Fibroblast of lung (primary cell): ENCODE data around the gene TMEM120B. TPM values are rescaled to one million over a fixed set of nuclear protein-coding genes. Genes with fewer than 3 reads are reported as not detected.

Experiments
- DNase-seq, 2 donors: peaks; one replicate each; pipeline versions ENCODE4 v3.0.0 to v3.0.0-alpha.2; 2010; ENCODE audit warnings: low read depth in 2 of 2
- H2AFZ ChIP-seq: 2 replicates; pipeline ENCODE4 v1.5.1; 2012; ENCODE audit warnings: low read length, control low read depth, inconsistent platforms
- H3K27ac ChIP-seq: 2 replicates; pipeline ENCODE4 v1.5.1; 2011; ENCODE audit warnings: low read length, control low read depth; ENCODE audit not compliant: insufficient read depth
- H3K27me3 ChIP-seq: 2 replicates; pipeline ENCODE4 v1.5.1; 2011; ENCODE audit warnings: mild to moderate bottlenecking, low read length; ENCODE audit not compliant: control insufficient read depth, insufficient read depth
- H3K36me3 ChIP-seq: 2 replicates; pipeline ENCODE4 v1.5.1; 2011; ENCODE audit warnings: low read length; ENCODE audit not compliant: control insufficient read depth, insufficient read depth
- H3K4me1 ChIP-seq: 2 replicates; pipeline ENCODE4 v1.5.1; 2011; ENCODE audit warnings: low read length; ENCODE audit not compliant: control insufficient read depth, insufficient read depth; ENCODE audit errors: extremely low read depth
- H3K4me2 ChIP-seq: 2 replicates; pipeline ENCODE4 v1.5.1; 2011; ENCODE audit warnings: low read length, control low read depth; ENCODE audit not compliant: insufficient read depth; ENCODE audit errors: extremely low read depth
- H3K4me3 ChIP-seq, 4 experiments: fragments of 200-600 bp in 1 of 4; sonication (generic) in 1 of 4; replicated peaks in 1 of 4; 2 replicates each; pipeline ENCODE4 v1.5.1; 2011 to 2016; ENCODE audit warnings: low read length in 4 of 4, low read depth in 3 of 4, mild to moderate bottlenecking in 3 of 4, control low read depth in 2 of 4, inconsistent platforms in 1 of 4, mixed read lengths in 1 of 4; ENCODE audit not compliant: insufficient read depth in 1 of 4; ENCODE audit errors: control extremely low read depth in 1 of 4
- H3K79me2 ChIP-seq: 2 replicates; pipeline ENCODE4 v1.5.1; 2012; ENCODE audit warnings: mild to moderate bottlenecking, low read length, inconsistent platforms; ENCODE audit not compliant: control insufficient read depth, insufficient read depth
- H3K9ac ChIP-seq: 2 replicates; pipeline ENCODE4 v1.5.1; 2011; ENCODE audit warnings: mild to moderate bottlenecking, low read length, control low read depth; ENCODE audit not compliant: insufficient read depth
- H3K9me3 ChIP-seq: 2 replicates; pipeline ENCODE4 v1.5.1; 2012; ENCODE audit warnings: low read depth, low read length; ENCODE audit not compliant: control insufficient read depth, insufficient read depth
- H4K20me1 ChIP-seq: 2 replicates; pipeline ENCODE4 v1.5.1; 2011; ENCODE audit warnings: low read length; ENCODE audit not compliant: control insufficient read depth, insufficient read depth; ENCODE audit errors: extremely low read depth
- EZH2 ChIP-seq: IDR thresholded peaks from 2 replicates; pipeline ENCODE4 v1.5.1; 2012; ENCODE audit warnings: low read length, control low read depth, mild to moderate bottlenecking; ENCODE audit errors: missing control alignments
- polyA plus RNA-seq, 2 donors: library from polyadenylated mRNA; depleted of rRNA in 1 of 2; stranded (reverse) in 1 of 2; unstranded in 1 of 2; fragments of >200 nt; gene quantifications; 2 replicates each; pipeline ENCODE4 v1.2.1, GENCODE V29; 2011 to 2012; ENCODE audit warnings: missing spikeins in 1 of 2
- total RNA-seq: library from RNA; depleted of rRNA; stranded (reverse); fragments of >200 nt; gene quantifications from 2 replicates; pipeline ENCODE4 v1.2.1, GENCODE V29; 2014
- TF ChIP-seq, protein P1 (sequence below), 2 donors: IDR thresholded peaks in 1 of 2; conservative IDR thresholded peaks in 1 of 2; 1 replicate in 1 of 2; 2 replicates in 1 of 2; pipeline ENCODE4 v1.5.1; 2011 to 2012; ENCODE audit warnings: low read length in 2 of 2, control low read depth in 1 of 2, inconsistent platforms in 1 of 2, low read depth in 1 of 2, mild to moderate bottlenecking in 1 of 2

The TMEM120B gene
- total and polyA plus RNA-seq, 2 donors (not counting 1 experiment from before 2014, with no cell fraction given), result 8.6 TPM

DNA sequence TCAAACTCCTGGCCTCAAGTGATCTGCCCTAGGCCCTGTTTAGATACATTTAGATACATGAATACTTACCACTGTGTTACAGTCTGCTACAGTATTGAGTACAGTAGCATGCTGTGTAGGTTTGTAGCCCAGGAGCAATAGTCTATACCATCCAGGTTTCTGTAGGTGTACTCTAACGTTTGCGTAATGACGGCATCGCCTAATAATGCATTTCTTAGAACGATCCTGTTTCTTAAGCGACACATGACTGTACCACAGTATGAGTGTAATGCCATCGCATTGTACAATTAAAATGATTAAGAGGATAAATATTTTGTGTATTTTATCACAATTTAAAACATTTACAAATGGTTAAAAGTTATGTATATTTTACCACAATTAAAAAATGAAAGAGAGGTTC is 18.9 kb downstream of the TMEM120B start:
- TF ChIP-seq, protein P1, sequence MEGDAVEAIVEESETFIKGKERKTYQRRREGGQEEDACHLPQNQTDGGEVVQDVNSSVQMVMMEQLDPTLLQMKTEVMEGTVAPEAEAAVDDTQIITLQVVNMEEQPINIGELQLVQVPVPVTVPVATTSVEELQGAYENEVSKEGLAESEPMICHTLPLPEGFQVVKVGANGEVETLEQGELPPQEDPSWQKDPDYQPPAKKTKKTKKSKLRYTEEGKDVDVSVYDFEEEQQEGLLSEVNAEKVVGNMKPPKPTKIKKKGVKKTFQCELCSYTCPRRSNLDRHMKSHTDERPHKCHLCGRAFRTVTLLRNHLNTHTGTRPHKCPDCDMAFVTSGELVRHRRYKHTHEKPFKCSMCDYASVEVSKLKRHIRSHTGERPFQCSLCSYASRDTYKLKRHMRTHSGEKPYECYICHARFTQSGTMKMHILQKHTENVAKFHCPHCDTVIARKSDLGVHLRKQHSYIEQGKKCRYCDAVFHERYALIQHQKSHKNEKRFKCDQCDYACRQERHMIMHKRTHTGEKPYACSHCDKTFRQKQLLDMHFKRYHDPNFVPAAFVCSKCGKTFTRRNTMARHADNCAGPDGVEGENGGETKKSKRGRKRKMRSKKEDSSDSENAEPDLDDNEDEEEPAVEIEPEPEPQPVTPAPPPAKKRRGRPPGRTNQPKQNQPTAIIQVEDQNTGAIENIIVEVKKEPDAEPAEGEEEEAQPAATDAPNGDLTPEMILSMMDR (conservative IDR thresholded peaks at IDR 0.05 in 1 of 2, IDR thresholded peaks at IDR 0.05 in 1 of 2; ENCODE audit: low read depth in 1 of 2, low read length in 2 of 2), result no peak
- TF ChIP-seq EZH2, result no peak
- H3K27ac ChIP-seq, result no peak overlapping the region
- H2AFZ ChIP-seq, result no peak overlapping the region
- DNase-seq, result no peak
- no peaks in the 10 kb centered on the region for H3K27me3 ChIP-seq
- H3K9ac ChIP-seq, result no peak overlapping the region
- H4K20me1 ChIP-seq, result no peaks in the 10 kb centered on the region
- H3K4me3 ChIP-seq, result no peak overlapping the region
- H3K9me3 ChIP-seq, result no peaks in the 10 kb centered on the region
- H3K79me2 ChIP-seq, result no peaks in the 10 kb centered on the region
- no peak overlapping the region for H3K4me2 ChIP-seq
- H3K4me1 ChIP-seq, result no peaks in the 10 kb centered on the region
- no peaks in the 10 kb centered on the region for H3K36me3 ChIP-seq

DNA sequence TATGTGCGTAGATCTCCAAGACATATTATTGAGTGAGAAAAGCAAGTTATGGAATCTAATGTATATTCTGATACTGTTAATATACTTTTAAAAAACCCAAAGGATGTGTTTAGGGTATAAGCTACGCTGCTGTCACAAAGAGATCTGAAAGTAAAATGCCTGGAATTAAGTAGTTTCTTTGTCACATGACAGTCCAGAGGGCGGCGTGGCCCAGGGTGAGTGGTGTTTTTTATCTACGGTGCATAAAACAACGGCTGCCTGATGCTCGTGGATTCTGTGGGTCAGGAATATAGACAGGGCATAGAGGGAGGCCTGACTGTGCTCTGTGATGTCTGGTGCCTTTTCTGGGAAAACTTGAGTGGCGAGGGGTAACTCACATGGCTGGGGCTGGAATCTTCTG is 21.3 kb downstream of the TMEM120B start:
- Histone ChIP-seq H3K4me3 (no peak overlapping the region), H3K9ac (no peak overlapping the region), H3K27me3 (no peaks in the 10 kb centered on the region), H2AFZ (no peak overlapping the region), H4K20me1 (no peaks in the 10 kb centered on the region), H3K4me1 (no peaks in the 10 kb centered on the region), H3K27ac (no peak overlapping the region), H3K79me2 (no peaks in the 10 kb centered on the region), H3K4me2 (no peak overlapping the region), H3K9me3 (no peaks in the 10 kb centered on the region), H3K36me3 (no peaks in the 10 kb centered on the region)
- TF ChIP-seq, protein P1 (conservative IDR thresholded peaks at IDR 0.05 in 1 of 2, IDR thresholded peaks at IDR 0.05 in 1 of 2; ENCODE audit: low read depth in 1 of 2, low read length in 2 of 2), result no peak
- TF ChIP-seq EZH2, result no peak
- DNase-seq, result no peak

DNA sequence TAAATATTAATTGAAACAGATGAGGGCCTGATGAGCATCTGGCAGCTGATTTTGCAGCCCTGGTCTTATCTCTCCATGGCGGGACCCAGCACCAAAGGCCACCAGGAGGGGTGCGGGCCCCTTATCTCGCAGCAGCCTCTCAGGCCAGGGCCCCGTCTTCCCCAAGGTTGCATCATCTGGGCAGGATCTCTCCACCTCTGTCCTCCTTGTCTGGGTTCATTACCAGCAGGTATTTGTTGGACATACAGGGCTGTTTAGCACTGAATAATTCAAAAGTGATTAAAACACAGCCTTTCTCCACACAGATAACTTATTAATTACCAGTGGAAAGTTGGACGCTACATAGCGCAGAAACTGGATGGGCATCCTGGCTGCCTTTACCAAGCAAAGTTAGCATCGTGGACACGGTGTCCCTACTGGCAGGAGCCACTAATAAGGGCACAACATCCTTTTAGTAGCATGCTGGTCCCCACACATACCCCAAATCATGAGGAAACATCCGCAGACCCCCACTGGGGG is 25.8 kb downstream of the TMEM120B start:
- Histone ChIP-seq H3K9ac (no peak overlapping the region), H3K27me3 (no peaks in the 10 kb centered on the region), H2AFZ (no peak overlapping the region), H3K4me1 (no peaks in the 10 kb centered on the region), H4K20me1 (no peaks in the 10 kb centered on the region), H3K36me3 (no peaks in the 10 kb centered on the region), H3K4me2 (no peak overlapping the region), H3K27ac (no peak overlapping the region), H3K79me2 (no peaks in the 10 kb centered on the region), H3K9me3 (no peaks in the 10 kb centered on the region), H3K4me3 (no peak overlapping the region)
- TF ChIP-seq, protein P1 (conservative IDR thresholded peaks at IDR 0.05 in 1 of 2, IDR thresholded peaks at IDR 0.05 in 1 of 2; ENCODE audit: low read depth in 1 of 2, low read length in 2 of 2), result no peak
- TF ChIP-seq EZH2, result no peak
- no peak for DNase-seq
